Esophagus squamous epithelium (tissue), 4 donors: ENCODE data around the gene TRAPPC2.

ENCODE experiments used
- CTCF ChIP-seq, 6 experiments: fragments of 450-650 bp in 4 of 6; fragments of 200-600 bp in 2 of 6; sonication (generic) in 2 of 6; IDR thresholded peaks; one replicate each; pipeline ENCODE4 v1.5.1; 2016 to 2019; ENCODE audit warnings: antibody characterized with exemption in 6 of 6, mild to moderate bottlenecking in 4 of 6, moderate library complexity in 4 of 6
- POLR2A ChIP-seq, 4 donors: fragments of 450-650 bp; IDR thresholded peaks; one replicate each; pipeline ENCODE4 v1.6.1; 2017; ENCODE audit warnings: antibody characterized with exemption in 4 of 4, mild to moderate bottlenecking in 4 of 4, moderate library complexity in 3 of 4

GRCh38 chrX:13750204-13750603, 15.8 kb upstream of the TRAPPC2 start:
- TF ChIP-seq CTCF (IDR thresholded peaks at IDR 0.05) (peak; percentile 45 to 65 (median 60)), POLR2A (IDR thresholded peaks at IDR 0.05) (no peak)
